ENCODE data around the gene AMBN.

DNA sequence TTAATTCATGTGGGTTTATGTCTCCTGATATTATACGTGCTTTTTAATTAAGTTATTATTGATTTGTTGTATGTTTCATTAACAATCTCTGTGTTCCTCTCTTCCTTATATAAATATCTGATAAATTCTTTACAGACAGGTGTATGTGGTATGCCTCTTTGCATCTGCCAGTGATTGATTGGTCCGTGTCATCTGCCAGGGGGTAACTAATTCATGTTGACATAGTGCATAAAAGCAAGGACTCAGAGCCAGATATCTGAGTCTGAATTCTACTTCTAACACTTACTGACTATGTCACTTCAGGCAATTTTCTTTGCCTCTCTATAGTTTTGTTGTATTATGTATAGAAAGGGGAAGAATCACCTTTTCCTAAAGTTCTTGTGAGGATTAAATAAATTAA lies 5.2 kb upstream of the AMBN start:
- TF ChIP-seq, protein P1, sequence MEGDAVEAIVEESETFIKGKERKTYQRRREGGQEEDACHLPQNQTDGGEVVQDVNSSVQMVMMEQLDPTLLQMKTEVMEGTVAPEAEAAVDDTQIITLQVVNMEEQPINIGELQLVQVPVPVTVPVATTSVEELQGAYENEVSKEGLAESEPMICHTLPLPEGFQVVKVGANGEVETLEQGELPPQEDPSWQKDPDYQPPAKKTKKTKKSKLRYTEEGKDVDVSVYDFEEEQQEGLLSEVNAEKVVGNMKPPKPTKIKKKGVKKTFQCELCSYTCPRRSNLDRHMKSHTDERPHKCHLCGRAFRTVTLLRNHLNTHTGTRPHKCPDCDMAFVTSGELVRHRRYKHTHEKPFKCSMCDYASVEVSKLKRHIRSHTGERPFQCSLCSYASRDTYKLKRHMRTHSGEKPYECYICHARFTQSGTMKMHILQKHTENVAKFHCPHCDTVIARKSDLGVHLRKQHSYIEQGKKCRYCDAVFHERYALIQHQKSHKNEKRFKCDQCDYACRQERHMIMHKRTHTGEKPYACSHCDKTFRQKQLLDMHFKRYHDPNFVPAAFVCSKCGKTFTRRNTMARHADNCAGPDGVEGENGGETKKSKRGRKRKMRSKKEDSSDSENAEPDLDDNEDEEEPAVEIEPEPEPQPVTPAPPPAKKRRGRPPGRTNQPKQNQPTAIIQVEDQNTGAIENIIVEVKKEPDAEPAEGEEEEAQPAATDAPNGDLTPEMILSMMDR (conservative IDR thresholded peaks at IDR 0.05 in 1 of 2, IDR thresholded peaks at IDR 0.05 in 1 of 2; ENCODE audit: extremely low read depth in 1 of 2, insufficient read depth in 1 of 2, low read depth in 1 of 2, low read length in 2 of 2) = no peak
- TF ChIP-seq EZH2 (IDR thresholded peaks at IDR 0.05; ENCODE audit: borderline replicate concordance, low read length) = no peak
